Measurements from ENCODE around the gene SCP2D1.
"Not testable (repeated sequence)": the region's sequence is repeated elsewhere in the genome, so short reads cannot be mapped to it uniquely, and the experiment has no call there.

SCP2D1 gene

DNA sequence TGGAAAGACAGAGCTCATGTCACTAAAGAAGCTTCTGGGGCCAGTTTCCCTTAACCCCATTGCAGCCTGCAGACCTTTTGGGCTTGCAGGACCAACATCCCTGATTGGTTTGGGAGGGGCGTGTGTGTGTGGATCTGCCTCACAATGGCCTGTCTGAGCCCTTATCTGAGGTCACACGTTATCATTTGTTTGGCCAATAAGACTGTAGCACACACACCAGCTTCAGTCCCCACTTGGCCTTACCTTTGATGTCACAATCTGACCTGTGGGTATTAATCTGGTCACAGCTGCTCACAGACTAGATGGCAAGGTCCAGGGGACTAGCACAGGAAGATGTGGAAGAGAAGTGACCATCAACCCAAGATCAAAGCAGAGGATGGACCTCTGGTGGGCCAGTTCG is at the start of gene SCP2D1:
Gene SCP2D1 (plus strand): TSS at position 301 of the 400 bp plus-strand sequence. CDS start 33 bp downstream, at position 334.
- no peak for DNase-seq

DNA sequence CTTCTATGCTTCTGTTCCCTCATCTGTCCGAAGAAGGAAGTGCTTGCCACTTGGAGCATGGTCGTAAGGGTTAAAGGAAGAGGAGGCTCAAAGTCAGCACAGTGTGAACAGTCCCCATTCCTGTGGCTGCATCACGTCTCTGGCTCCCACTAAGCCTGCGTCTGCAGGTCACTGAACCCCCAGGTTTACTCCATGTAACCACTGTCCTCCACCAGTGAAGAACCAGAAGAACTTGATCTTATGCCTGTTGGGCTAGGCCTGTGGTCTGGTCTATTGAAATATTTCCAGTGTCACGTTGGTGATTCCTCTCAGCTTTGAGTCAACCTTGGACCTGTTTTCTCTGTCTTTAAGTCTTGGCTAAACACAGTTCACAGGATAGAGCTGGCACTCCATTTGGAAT is 45.9 kb upstream of the SCP2D1 start:
- DNase-seq: no peak

DNA sequence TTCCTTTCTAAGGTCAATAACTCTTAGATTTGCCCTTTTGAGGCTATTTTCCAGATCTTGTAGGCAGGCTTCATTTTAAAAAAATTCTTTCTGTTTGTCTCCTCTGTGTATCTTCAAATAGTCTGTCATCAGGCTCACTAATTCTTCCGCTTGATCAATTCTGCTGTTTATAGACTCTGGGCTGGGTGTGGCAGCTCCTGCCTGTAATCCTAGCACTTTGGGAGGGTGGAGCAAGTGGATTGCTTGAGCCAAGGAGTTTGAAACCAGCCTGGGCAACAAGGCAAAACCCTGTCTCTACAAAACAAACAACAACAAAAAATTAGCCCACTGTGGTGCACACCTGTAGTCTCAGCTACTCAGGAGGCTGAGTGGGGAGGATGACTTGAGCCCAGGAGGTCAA is 40.0 kb upstream of the SCP2D1 start:
- no peak for DNase-seq

DNA sequence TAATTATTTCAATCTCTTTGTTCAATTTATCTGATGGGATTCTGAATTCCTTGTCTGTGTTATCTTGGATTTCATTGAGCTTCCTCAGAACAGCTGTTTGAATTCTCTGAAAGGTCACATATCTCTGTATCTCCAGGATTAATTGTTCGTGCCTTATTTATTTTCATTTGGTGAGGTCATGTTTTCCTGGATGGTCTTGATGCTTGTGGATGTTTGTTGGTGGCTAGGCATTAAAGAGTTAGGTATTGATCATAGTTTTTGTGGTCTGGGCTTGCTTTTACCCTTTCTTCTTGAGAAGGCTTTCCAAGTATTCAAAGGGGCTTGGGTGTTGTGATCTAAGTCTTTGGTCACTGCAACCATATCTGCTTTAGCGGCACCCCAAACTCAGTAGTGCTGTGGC is 39.4 kb upstream of the SCP2D1 start:
- no peak for DNase-seq

DNA sequence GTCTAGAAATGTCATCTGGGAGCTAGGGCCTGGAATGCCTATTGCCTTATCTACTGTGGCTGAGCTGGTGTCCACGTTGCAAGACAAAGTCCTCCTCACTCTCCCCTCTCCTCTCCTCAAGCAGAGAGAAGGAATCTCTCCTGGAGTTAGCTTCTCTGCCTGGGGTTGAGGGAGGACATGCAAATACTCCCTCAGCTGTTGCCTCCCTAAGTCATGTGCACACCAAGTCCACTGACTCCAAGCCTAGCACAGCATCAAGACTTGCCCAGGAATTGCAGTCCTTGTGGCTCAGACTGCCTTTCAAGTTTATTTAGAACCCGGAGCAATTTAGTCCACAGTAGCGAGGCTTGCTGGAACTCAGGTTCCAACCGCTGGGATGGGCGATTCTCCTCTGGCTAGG is 38.0 kb upstream of the SCP2D1 start:
- no peak for DNase-seq

DNA sequence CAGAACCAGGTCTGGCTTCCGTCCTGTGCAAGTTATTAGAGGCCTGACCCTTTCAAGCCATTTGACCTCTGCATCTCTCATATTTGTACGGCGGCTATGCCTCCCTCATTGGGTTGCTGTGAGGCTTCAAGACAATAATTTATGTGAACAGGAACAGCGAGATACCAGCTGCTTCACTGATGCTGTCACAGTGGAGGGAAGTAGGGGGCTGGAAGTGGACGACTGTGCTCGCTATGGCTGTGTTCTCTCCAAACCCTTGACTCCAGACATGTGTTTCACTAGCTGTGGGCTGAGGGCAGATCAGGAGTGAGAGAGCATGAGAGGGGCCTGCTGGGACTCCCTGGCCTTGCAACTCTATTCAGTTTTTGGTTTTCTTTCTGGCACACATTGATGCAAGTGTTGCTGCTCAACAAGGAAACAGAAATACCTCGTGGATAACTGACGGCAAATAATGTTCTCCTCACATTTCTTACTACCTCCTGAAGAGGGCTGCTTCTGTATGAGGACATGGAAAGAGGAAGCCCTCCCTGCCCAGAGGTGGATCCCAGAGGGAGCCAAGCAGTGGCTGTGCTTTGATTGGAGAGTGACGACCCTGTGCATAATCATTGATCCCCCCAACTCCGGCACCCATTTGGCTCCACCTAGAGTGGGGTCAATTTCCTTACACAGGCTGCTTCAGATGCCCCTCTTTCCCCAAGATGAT is 34.7 kb upstream of the SCP2D1 start:
- DNase-seq: no peak

DNA sequence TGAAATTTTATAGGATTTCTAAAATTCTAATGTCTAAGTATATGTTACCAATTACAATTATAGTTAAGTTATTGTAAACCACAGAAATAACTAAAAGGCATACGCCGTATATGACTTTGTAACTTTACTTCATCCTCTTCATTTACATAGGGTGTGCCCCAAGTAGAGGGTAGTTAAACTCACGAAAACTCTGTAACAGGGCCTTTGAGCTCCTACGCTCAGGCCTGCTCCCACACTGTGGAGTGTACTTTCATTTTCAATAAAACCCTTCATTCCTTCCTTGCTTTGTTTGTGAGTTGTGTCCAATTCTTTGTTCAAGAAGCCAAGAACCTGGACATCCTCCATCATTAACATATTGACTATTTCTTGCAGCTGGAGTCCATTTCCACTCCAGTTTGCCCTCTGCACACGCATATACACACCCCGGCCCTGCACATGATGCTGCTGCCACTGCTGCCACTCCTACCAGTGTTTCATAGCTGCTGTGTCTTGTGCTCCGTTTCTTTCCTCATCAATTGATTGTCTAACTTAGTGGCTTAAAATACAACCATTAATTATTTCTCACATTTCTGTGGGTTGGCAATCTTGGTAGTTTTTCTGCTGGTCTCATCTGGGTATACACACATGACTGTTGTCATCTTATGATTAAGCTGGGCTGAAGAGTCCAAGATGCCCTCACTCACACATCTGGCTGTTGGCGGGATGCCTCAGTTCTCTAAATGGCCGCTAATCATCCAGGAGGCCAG is 33.0 kb upstream of the SCP2D1 start:
- no peak for DNase-seq

DNA sequence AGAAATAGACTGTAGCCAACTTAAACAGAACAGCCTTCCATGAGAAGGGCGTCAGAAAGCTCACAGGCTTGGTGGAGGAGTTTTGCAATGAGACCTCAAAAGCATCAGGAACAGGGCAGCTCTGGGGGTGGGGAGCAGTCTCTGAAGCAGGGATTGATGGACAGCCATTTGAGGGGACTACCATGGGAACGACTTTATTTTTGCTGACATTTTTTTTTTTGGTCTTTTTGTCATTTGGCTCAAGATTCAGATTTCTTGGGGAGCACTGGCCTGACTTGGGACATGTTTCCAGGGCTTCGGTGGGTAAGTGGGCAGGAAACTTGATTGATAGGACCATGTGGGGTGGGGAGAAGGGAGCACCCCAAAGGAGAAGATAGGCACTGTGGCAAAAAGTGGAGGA is 32.1 kb upstream of the SCP2D1 start:
- DNase-seq: no peak

DNA sequence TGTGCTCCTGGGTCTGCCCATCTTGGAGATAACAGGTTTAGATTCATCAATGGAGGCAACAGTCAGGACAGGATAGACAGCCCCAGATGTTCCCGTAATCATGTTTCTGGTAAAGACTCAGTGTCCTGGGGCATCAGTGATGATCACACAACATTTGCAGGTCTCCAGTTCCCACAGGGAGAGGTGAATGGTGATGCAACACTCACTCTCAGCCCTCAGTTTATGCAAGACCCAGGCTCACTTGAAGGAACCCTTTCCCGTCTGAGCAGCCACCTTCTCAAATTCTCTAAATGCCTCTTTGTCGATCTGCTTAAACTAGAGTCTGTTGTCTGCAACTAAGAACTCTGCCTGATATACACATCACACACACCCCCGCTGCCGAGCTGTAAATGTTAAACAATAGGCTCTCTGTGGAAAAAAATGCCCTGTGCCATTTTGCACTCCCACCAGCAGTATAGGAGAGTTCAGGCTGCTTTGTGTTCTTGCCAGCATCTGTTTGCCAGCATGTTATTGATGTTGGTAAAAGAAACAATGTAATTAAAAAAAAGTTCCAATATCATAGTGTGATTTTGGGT is 30.1 kb upstream of the SCP2D1 start:
- no peak for DNase-seq

DNA sequence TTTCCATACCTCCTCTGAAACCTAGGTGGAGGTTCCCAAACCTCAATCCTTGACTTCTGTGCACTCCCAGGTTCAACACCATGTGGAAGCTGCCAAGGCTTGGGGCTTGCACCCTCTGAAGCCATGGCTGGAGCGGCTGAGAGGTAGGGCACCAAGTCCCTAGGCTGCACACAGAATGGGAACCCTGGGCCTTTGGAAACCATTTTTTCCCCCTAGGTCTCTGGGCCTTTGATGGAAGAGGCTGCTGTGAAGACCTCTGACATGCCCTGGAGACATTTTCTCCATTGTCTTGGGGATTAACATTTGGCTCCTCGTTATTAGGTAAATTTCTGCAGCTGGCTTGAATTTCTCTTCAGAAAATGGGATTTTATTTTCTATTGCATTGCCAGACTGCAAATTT is 26.5 kb upstream of the SCP2D1 start:
- DNase-seq: not testable (repeated sequence)

DNA sequence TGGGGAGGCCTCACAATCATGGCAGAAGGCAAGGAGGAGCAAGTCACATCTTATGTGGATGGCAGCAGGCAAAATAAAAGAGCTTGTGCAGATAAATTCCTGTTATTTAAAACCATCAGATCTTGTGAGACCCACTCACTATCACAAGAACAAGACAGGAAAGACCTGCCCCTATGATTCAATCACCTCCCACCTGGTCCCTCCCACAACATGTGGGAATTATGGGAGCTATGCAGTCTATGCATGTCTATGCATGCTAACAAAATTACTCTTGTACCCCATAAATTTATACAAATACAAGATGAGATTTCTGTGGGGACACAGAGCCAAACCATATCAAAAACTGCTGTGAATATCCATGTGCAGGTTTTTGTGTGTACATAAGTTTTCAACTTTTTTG is 25.6 kb upstream of the SCP2D1 start:
- no peak for DNase-seq

DNA sequence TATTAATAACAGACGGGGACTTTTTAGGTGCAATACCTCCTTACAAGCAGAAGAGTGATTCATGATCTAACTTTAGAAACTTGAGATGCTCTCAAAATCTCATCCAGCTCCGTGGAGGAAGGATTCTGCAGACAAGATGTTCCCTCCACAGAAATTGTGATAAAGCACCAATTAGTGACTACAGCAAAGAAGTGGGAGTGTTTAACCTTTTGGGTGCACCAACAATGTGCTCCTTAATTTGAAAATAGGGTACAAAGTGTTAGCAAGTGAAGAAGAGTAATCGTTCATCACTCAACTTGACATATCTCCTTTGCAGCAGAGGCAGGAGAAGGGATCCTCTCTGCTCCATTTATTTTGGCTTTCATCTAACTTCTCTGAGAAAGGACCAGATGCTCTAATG is 22.8 kb upstream of the SCP2D1 start:
- no peak for DNase-seq

DNA sequence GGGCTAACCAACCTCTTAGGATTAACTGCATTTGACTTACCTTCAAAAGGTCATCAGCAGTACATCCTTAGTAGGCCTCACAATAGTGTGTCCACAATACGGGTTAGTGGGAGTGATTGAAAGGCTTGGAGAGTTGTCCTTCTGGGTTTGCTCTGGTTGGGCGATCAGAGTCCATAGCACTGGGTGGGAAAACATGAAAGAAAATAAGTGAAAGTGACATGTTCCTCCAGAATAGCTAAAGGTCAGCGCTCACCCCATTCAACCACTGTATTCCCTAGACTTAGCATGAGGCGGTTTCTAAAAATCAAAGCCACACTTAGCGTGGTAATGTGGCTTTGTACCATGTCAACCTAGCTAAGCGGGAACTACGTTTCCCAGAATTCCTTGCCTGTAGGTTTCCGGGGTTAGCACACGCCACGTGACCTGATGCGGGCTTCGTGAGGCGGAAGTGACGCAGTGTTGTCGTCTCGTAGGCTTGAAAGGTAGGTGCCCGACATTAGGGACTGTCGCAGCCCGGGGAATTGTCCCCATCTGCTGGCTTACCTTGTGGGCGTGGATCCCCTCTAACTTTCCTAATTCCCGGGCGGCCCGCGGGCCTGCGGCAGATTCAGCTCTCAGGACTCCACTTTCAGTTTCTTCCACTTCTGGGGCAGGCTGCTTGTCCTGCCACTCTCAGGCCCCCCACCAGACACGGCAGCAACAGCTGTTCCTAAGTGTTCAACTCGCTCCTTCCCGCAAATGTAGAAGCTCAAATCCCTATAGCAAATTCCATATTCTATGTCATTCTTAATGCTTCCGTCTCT is 19.8 kb upstream of the SCP2D1 start:
- DNase-seq: peak; percentile 88 to 91

DNA sequence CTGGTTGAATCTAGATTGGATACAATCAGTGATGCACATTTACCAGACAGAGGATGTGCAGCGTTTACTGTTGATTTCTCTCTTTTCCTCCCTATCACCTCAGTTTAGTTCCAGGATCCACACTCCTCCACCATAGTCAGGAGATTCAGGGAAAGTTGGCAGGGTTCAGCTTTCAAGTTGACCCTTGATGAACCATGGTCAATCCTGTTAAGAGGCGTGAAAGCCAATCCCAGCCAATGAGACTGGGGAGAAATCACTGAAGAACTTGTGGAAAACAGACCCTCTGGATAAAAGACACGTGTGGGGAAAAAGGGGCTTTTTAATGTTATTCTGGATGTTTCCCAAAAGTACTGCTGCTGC is 19.2 kb upstream of the SCP2D1 start:
- no peak for DNase-seq

DNA sequence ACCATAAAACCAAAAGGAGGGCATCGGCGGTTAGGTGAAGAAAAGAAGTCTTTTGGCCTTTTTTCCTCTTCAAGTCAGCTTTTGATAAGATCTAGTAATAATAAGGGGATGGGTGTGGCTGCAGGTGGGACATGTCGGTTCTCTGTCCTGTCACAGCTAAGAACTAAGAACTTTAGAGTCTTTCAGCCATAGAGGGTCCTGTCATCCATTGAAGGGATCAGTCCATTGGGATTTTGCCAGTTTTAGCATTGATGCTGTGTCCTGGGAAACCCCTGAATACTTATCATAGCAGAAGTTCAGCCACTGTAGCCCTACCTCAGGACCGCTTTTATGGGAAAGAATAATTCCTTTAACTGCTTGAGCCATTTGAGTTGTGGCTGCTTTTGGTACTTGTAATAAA is 18.2 kb upstream of the SCP2D1 start:
- no peak for DNase-seq

DNA sequence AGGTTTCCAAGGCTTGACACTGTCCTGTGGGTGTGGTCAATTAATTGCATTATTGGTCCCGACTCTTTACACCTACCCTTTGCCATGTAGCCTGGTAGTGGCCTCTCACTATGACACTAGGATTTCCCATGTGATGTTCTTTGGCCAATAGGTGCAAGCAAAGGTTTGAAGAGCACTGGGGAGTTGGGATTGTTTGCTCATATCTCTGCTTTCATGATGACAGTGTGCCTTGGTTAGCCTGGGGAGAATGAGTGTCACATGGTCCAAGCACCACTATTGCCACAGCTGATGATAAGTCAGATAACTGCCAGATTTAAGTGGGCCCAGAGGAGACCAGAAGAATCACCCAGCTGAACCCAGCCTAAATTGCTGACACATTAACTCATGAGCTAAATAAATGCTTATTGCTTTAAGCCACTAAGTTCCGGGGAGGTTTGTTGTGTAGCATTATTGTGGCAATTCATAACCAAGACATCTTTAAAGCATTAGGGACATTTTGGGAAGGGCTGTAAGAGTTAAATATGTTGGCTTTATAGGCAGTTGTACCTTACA is 17.2 kb upstream of the SCP2D1 start:
- no peak for DNase-seq

DNA sequence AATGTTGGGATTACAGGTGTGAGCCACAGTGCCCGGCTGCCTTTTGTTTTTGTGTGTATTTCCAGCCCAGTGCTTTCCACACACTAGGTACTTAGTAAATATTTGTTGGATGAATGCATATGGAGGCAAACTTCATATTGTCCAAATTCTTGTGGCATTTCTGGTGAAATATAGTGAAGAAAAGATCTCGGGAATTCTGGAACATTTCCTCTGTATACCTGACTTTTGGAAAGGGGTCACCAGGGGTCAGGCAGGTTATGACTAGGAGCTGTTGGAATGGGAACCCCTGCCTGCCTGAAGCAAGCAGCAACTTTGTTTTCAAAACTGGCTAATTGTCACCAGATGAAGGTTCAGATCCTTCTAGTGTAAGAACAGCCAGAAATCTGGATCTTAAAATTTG is 12.1 kb upstream of the SCP2D1 start:
- no peak for DNase-seq

DNA sequence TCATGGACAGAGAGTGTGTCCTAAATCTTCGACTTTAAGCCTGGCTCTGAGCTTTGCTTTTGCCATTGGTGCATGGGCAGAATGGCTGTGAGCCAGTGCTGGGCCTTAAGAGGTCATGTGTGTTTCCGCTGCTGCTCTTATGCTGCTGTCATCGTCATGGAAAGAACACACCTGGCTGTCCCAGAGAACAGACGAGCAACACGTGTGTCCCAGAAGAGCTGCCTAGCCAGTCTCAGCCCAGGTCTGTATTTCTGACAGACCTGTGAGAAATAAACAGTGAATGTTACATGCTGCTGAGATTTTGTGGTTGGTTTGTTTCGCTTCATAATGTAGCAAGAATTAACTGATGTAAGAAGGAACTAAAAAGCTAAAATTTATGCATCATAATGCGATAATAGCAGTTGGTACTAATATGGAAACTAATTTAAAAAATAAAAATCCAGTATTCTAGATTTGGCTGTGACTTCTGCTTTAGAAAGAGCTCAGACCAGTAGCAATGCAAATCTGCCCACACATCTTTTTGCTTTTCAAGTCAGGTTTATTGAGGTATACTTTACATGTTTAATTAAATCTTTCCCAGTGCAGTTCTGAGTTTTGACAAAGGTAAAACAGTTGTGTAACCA is 11.5 kb upstream of the SCP2D1 start:
- no peak for DNase-seq

DNA sequence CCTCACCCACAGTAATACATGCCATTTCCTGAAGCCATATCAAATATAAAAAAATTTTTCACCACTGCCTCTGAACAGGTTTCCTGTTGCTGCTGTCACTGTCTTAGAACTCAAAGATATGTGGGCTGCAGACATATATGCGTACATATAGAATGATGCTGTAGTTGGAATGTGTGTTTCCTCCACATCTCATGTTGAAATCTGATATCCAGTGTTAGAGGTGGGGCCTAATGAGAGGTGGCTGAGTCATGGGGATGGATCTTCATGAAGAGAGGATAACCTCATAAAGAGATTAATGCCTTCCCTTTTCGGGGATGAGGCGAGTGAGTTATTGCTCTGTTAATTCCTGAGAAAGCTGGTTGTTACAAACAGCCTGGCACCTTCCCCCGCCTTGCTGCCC is 7.7 kb upstream of the SCP2D1 start:
- DNase-seq: no peak

DNA sequence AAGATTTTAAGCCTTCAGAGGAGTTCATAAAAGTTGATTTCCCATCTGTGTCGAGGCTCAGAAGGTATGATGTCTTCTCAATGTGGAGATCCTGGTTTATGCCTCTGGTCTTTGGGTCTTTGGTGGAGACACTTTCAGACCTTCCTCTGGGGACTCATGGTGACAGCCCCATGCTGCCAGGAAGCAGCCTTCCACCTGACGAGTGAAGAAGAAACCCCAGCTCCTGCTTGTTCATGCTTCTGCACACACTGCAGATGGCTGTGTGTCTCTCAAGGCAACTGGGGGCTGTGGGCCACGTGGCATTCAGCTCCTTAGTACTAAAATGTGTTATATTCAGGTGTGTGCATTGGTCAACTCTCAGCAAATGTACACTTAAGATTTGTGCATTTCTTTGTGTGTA is 4.9 kb upstream of the SCP2D1 start:
- no peak for DNase-seq

DNA sequence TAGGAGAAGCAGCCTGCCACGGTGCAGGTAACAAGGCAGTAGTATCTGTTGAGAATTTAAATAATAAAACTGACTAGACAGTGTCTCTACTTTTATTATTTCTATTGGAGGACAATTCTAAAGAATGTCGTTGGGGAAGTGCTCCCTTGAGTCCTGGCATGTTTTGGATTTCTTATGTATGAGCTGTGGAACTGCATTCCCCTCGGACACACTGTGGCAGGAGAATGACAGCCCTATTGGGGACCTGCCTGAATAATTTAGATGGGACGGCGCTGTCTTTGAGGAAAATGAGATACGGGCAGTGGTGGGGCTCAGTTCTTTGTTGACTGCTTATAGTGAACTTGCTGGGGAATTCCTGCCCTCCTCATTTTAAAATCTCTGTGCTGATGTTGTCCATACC is 2.4 kb upstream of the SCP2D1 start:
- no peak for DNase-seq

DNA sequence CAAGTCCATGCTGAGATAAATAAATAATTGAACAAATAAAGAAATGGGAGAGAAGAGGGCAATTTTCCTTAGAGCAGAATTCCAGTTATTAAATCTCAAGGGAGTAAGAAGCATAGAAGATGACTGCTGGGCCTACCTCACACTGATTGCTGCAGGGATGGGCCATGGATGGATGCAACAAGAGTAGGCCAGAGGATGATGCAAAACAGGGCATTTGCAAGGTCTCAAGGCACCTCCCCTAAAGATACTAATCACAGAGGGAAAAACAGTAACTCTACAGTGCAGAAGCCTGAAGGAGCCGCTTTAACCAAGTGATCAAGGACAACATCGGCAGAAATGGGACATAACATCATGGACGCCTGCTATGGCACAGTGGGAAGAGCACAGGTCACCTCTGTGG is 1.7 kb upstream of the SCP2D1 start:
- no peak for DNase-seq
